ENCODE results near the gene PHLPP1.
"Not testable (repeated sequence)": the region's sequence is repeated elsewhere in the genome, so short reads cannot be mapped to it uniquely, and the experiment has no call there.

DNA sequence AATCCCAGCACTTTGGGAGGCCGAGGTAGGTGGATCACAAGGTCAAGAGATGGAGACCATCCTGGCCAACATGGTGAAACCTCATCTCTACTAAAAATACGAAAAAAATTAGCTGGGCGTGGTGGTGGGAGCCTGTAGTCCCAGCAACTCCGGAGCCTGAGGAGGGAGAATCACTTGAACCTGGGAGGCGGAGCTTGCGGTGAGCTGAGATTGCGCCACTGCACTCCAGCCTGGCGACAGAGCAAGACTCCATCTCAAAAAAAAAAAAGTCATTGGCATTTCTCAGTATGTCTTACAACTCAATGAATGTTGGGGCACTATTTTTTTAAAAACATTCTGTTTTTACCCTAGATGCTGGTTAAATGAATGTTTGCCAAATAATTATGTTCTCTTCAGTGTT is 94.1 kb downstream of the PHLPP1 start:
- TF ChIP-seq, protein P1, sequence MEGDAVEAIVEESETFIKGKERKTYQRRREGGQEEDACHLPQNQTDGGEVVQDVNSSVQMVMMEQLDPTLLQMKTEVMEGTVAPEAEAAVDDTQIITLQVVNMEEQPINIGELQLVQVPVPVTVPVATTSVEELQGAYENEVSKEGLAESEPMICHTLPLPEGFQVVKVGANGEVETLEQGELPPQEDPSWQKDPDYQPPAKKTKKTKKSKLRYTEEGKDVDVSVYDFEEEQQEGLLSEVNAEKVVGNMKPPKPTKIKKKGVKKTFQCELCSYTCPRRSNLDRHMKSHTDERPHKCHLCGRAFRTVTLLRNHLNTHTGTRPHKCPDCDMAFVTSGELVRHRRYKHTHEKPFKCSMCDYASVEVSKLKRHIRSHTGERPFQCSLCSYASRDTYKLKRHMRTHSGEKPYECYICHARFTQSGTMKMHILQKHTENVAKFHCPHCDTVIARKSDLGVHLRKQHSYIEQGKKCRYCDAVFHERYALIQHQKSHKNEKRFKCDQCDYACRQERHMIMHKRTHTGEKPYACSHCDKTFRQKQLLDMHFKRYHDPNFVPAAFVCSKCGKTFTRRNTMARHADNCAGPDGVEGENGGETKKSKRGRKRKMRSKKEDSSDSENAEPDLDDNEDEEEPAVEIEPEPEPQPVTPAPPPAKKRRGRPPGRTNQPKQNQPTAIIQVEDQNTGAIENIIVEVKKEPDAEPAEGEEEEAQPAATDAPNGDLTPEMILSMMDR (conservative IDR thresholded peaks at IDR 0.05; ENCODE audit: low read length): not testable (repeated sequence)
- not testable (repeated sequence) for TF ChIP-seq EZH2phosphoT487 (IDR thresholded peaks at IDR 0.05; ENCODE audit: borderline replicate concordance, low read depth, low read length)

Measured in OCI-LY7 (cell line).